ENCODE results near the gene RIT2. TPM values are rescaled to one million over a fixed set of nuclear protein-coding genes. Genes with fewer than 3 reads are reported as not detected.
"Not testable (repeated sequence)": the region's sequence is repeated elsewhere in the genome, so short reads cannot be mapped to it uniquely, and the experiment has no call there.

Gene RIT2
- total RNA-seq, 1 experiment from 2014 or later = 1.5 TPM

DNA sequence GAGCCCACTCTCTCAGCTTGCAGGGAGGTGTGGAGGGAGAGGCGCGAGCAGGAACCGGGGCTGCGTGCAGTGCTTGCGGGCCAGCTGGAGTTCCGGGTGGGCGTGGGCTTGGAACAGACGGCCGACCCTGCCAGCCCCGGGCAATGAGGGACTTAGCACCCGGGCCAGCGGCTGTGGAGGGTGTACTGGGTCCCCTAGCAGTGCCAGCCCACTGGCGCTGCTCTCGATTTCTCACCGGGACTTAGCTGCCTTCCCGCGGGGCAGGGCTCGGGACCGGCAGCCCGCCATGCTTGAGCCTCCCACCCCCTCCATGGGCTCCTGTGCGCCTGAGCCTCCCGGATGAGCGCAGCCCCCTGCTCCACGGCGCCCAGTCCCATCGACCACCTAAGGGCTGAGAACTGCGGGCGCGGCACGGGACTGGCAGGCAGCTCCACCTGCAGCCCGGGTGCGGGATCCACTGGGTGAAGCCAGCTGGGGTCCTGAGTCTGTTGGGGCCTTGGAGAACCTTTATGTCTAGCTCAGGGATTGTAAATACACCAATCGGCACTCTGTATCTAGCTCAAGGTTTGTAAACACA is 320.2 kb downstream of the RIT2 start:
- CTCF ChIA-PET; POLR2A ChIA-PET; H3K27me3 Mint-ChIP-seq (ENCODE audit: low read depth); H3K27ac Mint-ChIP-seq; H3K4me3 Mint-ChIP-seq; DNase-seq (ENCODE audit: low spot score); ATAC-seq; H3K9me3 Mint-ChIP-seq: not testable (repeated sequence)
- H3K36me3 Mint-ChIP-seq = peaks cover 13% of the 10 kb centered on the region
- peaks cover 25% of the 10 kb centered on the region for H3K4me1 Mint-ChIP-seq

- Mint-ChIP-seq H3K4me1 (peaks cover 14% of the 10 kb centered on the region), H3K4me3 (no peak overlapping the region), H3K27ac (no peak overlapping the region), H3K27me3 (ENCODE audit: low read depth) (no peaks in the 10 kb centered on the region), H3K36me3 (peaks cover 25% of the 10 kb centered on the region), H3K9me3 (peaks cover 22% of the 10 kb centered on the region)
- DNase-seq (ENCODE audit: low spot score) (no peak), ATAC-seq (no peak)
- ChIA-PET POLR2A (no interaction called here), CTCF (no interaction called here)
- TF ChIP-seq ZNF138 (CRISPR knock-in tag; conservative IDR thresholded peaks at IDR 0.05) (no peak), AR (CRISPR knock-in tag; IDR thresholded peaks at IDR 0.05) (no peak), NFATC4 (CRISPR knock-in tag; IDR thresholded peaks at IDR 0.05) (no peak)
Measured at GRCh38 chr18:42792731-42793130, 322.8 kb downstream of the RIT2 start.

DNA sequence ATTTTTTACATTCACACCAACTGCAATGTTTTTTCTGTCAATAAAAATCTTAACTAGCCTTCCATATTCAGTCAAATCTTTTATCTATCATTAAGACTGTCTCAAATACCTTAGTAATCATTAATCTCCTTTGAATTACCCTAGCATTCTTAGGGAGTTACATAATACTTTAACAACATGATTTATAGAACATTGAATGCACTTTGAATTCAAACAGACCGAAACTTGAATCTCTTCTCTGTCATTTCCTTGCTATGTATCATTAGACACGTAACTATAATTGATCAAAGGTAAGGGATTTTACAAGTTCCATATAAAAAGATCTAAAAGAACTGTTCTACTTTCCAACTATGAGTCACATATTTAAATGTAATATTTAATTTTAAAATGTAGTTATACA is 330.9 kb downstream of the RIT2 start:
- H3K4me3 Mint-ChIP-seq = no peak overlapping the region
- ChIA-PET POLR2A (no interaction called here), CTCF (no interaction called here)
- DNase-seq (ENCODE audit: low spot score) (no peak), ATAC-seq (no peak)
- H3K36me3 Mint-ChIP-seq = peaks cover 7% of the 10 kb centered on the region
- no peaks in the 10 kb centered on the region for H3K27me3 Mint-ChIP-seq (ENCODE audit: low read depth)
- peaks cover 6% of the 10 kb centered on the region for H3K9me3 Mint-ChIP-seq
- H3K4me1 Mint-ChIP-seq = peaks cover 25% of the 10 kb centered on the region
- no peak overlapping the region for H3K27ac Mint-ChIP-seq
- TF ChIP-seq SP1 (CRISPR knock-in tag; conservative IDR thresholded peaks at IDR 0.05) (no peak), USF2 (CRISPR knock-in tag; IDR thresholded peaks at IDR 0.05) (no peak), ZMAT4 (CRISPR knock-in tag; IDR thresholded peaks at IDR 0.05) (no peak), MYBL2 (CRISPR knock-in tag; IDR thresholded peaks at IDR 0.05) (no peak), MLX (CRISPR knock-in tag; IDR thresholded peaks at IDR 0.05) (no peak), ZNF121 (CRISPR knock-in tag; IDR thresholded peaks at IDR 0.05) (no peak), IRF1 (CRISPR knock-in tag; IDR thresholded peaks at IDR 0.05) (no peak), NR2C2 (CRISPR knock-in tag; IDR thresholded peaks at IDR 0.05) (no peak), ZNF416 (CRISPR knock-in tag; IDR thresholded peaks at IDR 0.05) (no peak), ESRRA (CRISPR knock-in tag; IDR thresholded peaks at IDR 0.05; ENCODE audit: borderline replicate concordance) (no peak), ZNF396 (CRISPR knock-in tag; IDR thresholded peaks at IDR 0.05; ENCODE audit: borderline replicate concordance) (no peak), NFATC4 (CRISPR knock-in tag; IDR thresholded peaks at IDR 0.05) (no peak), ELF4 (CRISPR knock-in tag; IDR thresholded peaks at IDR 0.05; ENCODE audit: low read depth) (no peak), FOXP1 (CRISPR knock-in tag; IDR thresholded peaks at IDR 0.05; ENCODE audit: borderline replicate concordance) (no peak), USF1 (CRISPR knock-in tag; IDR thresholded peaks at IDR 0.05) (no peak), NFYB (CRISPR knock-in tag; conservative IDR thresholded peaks at IDR 0.05; ENCODE audit: low read depth) (no peak)
- TF ChIP-seq, protein P1, sequence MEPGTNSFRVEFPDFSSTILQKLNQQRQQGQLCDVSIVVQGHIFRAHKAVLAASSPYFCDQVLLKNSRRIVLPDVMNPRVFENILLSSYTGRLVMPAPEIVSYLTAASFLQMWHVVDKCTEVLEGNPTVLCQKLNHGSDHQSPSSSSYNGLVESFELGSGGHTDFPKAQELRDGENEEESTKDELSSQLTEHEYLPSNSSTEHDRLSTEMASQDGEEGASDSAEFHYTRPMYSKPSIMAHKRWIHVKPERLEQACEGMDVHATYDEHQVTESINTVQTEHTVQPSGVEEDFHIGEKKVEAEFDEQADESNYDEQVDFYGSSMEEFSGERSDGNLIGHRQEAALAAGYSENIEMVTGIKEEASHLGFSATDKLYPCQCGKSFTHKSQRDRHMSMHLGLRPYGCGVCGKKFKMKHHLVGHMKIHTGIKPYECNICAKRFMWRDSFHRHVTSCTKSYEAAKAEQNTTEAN (CRISPR knock-in tag; IDR thresholded peaks at IDR 0.05) = no peak
- TF ChIP-seq, protein P2, sequence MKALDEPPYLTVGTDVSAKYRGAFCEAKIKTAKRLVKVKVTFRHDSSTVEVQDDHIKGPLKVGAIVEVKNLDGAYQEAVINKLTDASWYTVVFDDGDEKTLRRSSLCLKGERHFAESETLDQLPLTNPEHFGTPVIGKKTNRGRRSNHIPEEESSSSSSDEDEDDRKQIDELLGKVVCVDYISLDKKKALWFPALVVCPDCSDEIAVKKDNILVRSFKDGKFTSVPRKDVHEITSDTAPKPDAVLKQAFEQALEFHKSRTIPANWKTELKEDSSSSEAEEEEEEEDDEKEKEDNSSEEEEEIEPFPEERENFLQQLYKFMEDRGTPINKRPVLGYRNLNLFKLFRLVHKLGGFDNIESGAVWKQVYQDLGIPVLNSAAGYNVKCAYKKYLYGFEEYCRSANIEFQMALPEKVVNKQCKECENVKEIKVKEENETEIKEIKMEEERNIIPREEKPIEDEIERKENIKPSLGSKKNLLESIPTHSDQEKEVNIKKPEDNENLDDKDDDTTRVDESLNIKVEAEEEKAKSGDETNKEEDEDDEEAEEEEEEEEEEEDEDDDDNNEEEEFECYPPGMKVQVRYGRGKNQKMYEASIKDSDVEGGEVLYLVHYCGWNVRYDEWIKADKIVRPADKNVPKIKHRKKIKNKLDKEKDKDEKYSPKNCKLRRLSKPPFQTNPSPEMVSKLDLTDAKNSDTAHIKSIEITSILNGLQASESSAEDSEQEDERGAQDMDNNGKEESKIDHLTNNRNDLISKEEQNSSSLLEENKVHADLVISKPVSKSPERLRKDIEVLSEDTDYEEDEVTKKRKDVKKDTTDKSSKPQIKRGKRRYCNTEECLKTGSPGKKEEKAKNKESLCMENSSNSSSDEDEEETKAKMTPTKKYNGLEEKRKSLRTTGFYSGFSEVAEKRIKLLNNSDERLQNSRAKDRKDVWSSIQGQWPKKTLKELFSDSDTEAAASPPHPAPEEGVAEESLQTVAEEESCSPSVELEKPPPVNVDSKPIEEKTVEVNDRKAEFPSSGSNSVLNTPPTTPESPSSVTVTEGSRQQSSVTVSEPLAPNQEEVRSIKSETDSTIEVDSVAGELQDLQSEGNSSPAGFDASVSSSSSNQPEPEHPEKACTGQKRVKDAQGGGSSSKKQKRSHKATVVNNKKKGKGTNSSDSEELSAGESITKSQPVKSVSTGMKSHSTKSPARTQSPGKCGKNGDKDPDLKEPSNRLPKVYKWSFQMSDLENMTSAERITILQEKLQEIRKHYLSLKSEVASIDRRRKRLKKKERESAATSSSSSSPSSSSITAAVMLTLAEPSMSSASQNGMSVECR (CRISPR knock-in tag; IDR thresholded peaks at IDR 0.05; ENCODE audit: borderline replicate concordance) = no peak

All from WTC11 (cell line).